Measurements from ENCODE around the gene NFYB. TPM values are rescaled to one million over a fixed set of nuclear protein-coding genes. Genes with fewer than 3 reads are reported as not detected.
A peak's percentile ranks its signal among the peaks of the same experiment; 100 is the strongest.

Gene NFYB
- total RNA-seq, 1 donor from 2014 or later: 17.4 TPM

DNA sequence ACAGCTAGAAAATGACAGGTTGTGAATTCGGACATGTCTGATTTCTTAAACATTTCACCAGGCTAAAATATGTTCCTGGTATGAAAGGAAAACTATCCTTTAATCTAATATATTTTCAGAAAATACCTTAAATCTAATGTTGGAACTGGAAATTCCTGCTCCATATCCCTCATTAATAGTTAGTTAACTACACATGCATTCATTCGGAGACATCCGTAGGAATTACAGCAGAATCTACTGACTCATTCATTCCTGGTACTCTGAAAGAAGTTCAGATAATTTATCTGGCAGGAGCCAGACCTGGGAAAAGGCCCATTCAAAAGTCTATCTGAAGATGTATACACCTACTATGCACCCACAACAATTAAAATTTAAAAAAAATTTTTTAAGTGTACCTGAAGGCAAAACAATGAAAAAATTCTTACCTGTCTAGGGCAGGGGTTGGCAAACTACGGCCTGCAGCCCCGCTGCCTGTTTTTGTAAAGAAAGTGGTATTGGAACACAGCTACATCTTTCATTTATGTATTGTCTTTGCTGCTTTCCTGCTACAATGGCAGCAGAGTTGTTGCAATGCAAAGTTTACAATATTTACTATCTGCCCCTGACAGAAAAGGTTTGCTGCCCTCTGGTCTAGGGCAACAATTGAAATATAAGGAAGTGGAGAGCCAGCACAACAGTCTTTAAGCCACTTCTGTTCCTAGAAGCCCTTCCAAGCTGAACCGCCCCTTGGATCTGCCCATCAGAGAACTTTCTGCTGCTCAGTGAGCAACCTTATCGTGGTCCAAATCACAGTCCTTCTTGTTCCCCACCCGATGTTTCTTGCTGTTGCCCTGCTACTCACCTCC is 17.9 kb upstream of the NFYB start:
- no peak for DNase-seq

GRCh38 chr12:104154806-104155205 is 16.8 kb upstream of the NFYB start:
- no peak for DNase-seq

DNA sequence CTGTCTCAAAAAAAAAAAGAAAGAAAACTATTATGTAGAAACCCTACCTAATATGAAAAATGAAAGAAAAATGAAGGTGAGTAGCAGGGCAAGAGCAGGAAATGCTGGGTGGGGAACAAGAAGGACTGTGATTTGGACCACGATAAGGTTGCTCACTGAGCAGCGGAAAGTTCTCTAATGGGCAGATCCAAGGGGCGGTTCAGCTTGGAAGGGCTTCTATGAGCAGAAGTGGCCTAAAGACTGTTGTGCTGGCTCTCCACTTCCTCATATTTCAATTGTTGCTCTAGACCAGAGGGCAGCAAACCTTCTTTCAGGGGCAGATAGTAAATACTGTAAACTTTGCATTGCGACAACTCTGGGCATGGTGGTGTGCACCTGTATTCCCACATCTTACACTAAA is 16.3 kb upstream of the NFYB start:
- DNase-seq: no peak

- no peak for DNase-seq
Observed at GRCh38 chr12:104152685-104153241, 14.8 kb upstream of the NFYB start.

DNA sequence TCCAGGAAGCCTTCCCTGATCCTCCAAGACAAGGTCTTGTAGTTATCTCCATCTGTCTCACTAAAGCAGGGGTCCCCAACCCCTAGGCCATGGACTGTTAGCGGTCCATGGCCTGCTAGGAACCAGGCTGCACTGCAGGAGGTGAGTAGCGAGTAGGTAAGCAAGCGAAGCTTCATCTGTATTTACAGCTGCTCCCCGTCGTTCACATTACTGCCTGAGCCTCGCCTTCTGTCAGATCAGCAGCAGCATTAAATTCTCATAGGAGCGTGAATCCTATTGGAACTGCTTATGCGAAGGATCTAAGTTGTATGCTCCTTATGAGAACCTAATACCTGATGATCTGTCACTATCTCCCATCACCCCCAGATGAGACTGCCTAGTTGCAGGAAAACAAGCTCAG is 12.4 kb upstream of the NFYB start:
- DNase-seq: no peak

DNA sequence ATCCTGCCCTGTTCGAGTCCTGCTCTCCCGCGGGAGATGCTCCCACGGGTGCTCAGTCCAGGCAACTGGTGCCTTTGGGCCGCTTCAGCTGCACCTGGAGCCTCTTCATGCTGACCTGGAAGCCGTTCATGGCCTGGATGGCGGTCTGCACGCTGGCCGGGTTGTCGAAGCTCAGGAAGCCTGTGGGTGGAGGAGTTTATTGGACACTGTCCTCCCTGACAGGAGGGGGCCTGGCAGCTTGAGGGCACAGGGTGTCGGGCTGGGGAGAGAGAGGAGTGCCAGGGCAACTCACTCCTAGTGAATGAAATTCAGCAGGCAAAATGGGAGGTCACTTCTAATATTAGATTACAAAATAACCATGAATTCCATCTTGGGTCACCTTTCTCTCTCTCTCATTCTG is 9.3 kb upstream of the NFYB start:
- DNase-seq: no peak

DNA sequence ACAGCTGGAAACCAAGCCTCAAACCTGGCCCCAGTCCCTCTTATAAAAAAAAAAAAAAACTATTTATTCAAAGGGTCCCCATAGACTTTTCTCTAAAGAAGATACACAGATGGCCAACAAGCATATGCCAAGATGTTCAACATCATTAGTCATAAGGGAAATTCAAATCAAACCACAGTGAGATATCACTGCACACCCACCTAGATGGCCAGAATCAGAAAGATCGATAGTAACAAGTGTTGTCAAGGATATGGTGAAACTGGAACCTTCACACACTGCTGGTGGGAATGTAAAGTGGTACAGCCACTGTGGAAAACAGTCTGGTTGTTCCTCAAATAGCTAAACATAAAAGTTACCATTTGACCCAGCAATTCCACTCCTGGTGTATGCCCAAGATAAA is 5.9 kb upstream of the NFYB start:
- DNase-seq: no peak

DNA sequence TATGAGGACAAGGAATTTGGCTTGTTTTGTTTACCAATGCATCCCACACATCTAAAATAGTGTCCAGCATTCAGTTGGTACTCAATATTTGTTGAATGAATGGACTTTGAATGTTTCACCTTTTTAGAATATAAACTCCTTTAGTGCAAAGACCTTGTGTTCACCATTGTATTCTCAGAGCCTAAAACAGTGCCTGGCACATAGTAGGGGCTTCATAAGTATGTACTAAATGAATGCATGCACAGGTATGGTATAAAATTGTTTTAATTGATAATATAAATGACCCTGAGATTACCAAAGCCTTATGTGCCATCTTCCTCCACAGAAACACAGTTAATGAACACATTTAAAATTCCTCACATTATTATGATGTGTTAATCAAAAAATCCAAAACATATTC is 5.0 kb upstream of the NFYB start:
- DNase-seq: no peak

DNA sequence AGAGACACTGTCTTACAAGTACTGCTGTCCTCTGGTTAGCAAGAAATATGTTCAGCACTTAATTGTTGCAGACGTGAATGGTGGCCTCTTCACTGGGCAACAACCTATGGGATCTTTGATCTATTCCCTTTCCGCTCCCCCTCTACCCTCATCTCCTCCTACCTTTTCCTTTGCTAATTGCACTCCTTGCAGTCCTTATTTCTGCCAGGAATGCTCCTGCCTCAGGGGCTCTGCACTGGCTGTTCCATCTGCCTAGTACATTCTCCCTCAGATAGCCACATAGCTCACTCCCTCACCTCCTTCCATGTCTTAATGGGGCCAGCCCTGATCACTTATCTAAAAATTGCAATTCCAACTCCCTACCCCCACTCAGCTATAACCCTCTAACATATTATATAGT is 4.5 kb upstream of the NFYB start:
- DNase-seq: no peak

GRCh38 chr12:104138797-104139152 is 765 bp upstream of the NFYB start:
- peak; percentile 6 for DNase-seq

- DNase-seq: peak; percentile 59
Observed at GRCh38 chr12:104137001-104137901, 759 bp downstream of the NFYB start.

DNA sequence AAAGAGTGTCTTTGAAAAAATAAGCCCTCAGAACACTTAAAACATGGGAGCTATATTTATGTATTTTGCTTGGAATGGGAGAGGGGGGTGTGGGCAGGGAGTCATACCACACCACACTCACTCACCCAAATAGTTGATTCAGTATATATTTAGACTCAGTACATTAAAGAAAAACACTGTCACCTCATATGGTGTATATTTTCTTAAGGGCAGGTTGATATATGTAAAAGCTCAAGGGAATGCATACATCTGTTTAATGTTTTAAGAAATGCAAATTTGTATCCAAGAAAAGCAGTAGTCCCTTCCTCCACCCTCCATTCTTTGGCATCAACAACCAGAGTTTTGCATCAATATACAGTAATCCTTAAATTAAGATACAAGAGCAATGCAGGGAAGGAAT is 1.4 kb downstream of the NFYB start:
- DNase-seq: peak; percentile 9

GRCh38 chr12:104134882-104135281 is 3.1 kb downstream of the NFYB start:
- DNase-seq: no peak

- DNase-seq: no peak
Observed at GRCh38 chr12:104133866-104134265, 4.1 kb downstream of the NFYB start.

- no peak for DNase-seq
Observed at GRCh38 chr12:104133321-104133720, 4.7 kb downstream of the NFYB start.

DNA sequence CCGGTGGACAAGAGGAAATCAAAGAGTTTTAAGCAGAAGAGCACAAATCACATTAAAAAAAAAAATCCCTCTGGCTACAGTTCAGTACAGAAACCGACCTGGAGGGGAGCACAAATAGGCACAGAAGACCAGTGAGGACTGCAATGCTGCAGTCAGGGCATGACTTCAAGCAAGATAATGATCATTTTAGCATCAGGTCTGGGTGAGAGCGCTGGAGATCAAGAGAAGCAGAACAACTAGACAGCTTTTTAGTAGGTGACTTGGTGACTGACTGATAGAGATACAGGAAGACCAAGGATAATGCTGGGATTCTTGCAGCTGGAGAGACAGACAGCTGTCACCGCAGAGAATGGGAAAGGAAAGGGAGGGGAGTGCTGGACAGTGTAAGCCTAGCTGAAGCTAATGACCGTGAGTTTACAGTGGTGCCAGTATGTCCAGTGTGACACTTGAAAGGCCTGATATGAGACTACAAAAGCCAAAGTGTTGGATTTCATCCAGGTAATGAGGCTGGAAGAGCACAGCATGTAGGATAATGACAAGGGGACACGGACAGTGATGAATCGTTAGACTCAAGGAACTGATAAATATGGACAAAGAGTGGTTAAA is 5.6 kb downstream of the NFYB start:
- DNase-seq: no peak

GRCh38 chr12:104131609-104132008 is 6.4 kb downstream of the NFYB start:
- DNase-seq: no peak

- no peak for DNase-seq
Observed at GRCh38 chr12:104130760-104131159, 7.2 kb downstream of the NFYB start.

DNA sequence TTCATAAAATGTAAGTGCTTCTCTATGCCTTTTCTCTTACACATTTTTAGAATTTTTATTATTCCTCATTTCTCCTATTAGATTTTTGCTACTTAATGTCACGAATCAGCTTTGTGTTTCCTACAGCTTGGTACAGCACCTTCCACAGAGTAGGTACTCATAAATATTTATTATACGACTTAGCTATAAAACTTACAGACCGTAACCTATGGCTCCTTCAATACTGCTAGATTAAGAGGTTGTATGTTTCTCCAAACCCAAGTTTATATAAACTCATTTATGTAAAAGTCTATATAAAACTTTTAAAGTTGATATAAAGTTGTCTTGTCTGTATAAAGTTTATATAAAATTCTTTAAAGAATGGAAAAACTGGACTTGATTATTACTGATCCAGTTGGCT is 11.5 kb downstream of the NFYB start:
- no peak for DNase-seq

DNA sequence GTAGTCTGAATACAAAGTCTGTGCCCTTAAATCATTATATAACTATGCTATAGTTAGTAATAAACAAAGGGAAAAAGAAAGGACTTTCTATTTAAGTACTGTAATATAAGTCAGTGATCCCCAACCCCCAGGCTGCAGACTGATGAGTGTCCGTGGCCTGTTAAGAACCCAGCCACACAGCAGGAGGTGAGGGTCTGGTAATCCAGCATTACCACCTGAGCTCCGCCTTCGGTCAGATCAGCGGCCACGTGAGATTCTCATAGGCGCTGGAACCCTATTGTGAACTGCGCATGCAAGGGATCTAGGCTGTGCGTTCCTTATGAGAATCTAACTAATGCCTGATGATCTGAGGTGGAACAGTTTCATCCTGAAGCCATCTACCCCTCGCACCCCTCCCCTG is 15.7 kb downstream of the NFYB start:
- no peak for DNase-seq

GRCh38 chr12:104121001-104121400 is 17.0 kb downstream of the NFYB start:
- DNase-seq: peak; percentile 55

- DNase-seq: no peak
Observed at GRCh38 chr12:104115587-104115975, 22.4 kb downstream of the NFYB start.

Data from dermis blood vessel endothelial cell (primary cell).